CD4-positive, alpha-beta T cell treated with Interleukin-1 beta for 1 hour (primary cell): ENCODE data around the gene NFILZ.
A peak's percentile ranks its signal among the peaks of the same experiment; 100 is the strongest.

ENCODE experiments used
- DNase-seq, 2 donors: peaks; one replicate each; pipeline ENCODE4 v3.0.0-alpha.2; 2020 to 2022

NFILZ gene, protein sequence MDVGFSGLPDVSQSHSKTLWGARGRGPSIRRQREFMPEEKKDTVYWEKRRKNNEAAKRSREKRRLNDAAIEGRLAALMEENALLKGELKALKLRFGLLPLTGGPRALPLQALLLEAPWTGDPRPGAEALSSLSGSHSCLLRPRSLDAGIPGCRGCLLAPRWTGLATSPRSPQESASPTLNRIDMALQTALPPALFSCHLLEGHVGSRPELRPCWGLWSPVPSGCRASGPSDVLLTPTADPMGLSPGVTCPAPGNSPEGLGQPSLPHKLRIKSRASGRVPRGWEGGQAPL

DNA sequence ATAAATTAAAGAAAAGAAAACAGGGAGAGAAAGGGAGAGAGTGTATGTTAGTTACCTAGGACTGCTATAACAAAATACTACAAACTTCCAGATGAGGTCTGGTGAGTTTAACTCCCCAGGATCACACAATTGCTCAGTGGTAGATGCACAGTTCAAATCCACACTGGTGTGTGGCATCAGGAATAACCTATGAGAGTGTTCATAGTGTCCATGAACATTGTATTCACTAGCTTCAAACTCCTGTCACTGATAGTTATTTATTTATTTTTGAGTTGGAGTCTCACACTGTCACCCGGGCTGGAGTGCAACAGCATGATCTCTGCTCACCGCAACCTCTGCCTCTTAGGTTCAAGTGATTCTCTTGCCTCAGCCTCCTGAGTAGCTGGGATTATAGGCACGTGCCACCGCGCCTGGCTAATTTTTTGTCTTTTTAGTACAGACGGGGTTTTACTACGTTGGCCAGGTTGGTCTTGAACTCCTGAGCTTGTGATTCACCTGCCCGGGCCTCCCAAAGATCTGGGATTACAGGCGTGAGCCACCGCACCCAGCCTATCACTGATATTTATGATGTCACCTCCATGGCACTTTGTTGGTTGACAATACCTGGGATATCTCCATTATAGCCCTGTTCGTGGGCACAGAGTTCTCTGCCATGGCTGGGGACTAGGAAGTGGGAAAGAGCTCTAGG is at the start of gene NFILZ:
Gene NFILZ (plus strand): TSS at position 638 of the 688 bp plus-strand sequence. CDS start 46,133 bp downstream, outside the sequence.
- DNase-seq, result no peak

GRCh38 chr19:8580710-8581281 is 49.6 kb upstream of the NFILZ start:
- peak; percentile 85 to 87 for DNase-seq

GRCh38 chr19:8584965-8585893 is 45.2 kb upstream of the NFILZ start:
- DNase-seq, result no peak

DNA sequence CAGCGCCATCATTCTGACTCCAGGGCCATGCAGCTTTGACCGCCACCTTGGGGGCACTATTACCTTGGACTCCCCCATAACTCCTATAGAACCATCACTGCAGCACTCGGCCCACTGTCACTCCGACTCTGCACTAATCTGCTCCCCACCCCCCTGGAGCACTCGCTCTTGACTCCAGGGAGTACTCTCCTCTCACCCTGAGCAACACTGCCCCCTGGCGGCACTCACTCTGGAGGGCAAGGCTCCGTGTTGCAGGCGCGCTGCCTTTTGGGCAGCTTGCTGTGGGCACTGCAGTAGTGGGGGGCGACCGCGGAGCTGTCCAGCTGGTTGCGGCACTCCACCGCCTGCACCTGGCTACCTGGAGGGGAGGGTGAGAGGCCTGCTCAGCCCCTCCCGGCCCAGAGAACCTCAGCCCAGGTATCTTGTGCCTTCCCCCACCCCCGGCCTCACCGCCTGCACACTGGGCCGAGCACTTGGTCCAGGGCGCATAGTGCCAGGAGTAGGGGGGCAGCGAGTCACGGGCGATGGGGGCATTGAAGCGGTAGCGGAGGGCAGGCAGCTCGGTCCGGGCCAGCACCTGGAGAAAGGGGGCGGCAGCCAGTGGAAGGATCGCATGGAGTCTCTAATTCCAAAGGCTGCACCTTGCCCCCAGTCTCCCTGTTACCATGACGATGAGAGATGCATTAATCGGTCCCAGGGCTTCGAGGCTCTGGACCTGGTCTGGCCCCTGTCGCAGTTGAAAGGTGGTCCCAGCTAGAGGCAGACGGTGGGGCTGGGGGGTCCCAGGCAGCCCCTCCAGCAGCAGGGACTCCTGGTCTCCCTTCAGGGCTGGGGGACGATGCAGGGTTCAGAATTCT is 44.3 kb upstream of the NFILZ start:
- peak; percentile 49 to 70 for DNase-seq

GRCh38 chr19:8589177-8589714 is 41.2 kb upstream of the NFILZ start:
- DNase-seq, result no peak

- peak; percentile 96 for DNase-seq
These were observed 38.0 kb upstream of the NFILZ start for GRCh38 chr19:8592231-8593009.

- DNase-seq, result no peak
These were observed 36.5 kb upstream of the NFILZ start for GRCh38 chr19:8593931-8594330.

DNA sequence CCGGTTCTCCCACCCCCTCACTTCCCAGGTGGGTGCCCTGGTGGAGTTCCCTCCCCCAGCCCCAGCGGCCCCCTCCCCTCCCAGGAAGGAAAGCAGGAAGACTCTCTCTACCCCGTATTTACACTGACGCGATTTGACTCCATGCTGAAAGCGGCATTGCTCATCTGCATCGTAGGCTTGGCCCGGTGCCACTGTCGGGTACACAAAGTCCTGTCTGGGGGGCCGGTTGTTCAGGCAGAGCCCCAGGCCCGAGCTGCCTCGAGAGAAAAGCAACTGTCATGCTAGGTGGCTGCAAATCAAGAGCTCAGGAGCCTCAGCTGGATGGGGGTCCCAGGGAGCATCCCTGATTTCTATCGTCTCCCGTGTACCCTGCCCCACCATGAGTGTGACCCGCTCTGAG is 34.8 kb upstream of the NFILZ start:
- DNase-seq, result no peak

GRCh38 chr19:8596168-8596567 is 34.3 kb upstream of the NFILZ start:
- DNase-seq, result no peak

DNA sequence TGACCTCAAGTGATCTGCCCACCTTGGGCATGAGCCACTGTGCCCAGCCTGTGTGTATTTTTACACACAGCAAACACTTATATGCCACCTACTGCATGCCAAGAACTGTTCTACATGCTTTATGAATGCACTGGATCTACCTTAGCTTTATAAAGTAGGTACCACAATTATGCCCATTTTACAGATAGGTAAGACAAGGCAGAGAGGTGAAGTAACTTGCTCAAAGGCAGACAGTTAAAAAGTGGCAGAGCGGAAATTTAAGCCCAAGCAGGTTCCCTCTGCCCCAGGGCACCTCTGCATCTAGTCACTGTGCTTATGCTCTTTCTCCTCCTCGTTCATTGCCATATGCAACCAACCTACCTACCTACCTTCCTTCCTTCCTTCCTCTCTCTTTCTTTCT is 30.4 kb upstream of the NFILZ start:
- no peak for DNase-seq

DNA sequence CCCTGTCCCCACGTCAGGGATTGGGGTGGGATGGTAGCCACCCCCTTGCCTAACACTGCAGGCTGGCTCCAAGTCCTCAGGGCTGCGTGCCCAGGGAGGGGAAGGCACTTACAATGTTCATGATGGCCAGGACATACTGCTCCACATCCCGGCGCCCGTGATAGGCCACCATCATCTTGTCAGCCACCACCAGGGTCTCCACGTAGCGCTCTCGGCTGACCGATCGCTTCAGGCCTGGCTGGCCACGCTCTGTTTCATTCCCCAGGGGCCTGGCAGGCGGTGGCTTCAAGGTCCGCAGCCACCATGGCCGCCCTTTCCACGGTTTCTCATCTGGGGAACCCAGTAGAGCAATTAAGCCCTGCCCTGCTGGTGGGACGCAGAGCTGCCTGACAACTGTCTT is 29.6 kb upstream of the NFILZ start:
- DNase-seq, result no peak

DNA sequence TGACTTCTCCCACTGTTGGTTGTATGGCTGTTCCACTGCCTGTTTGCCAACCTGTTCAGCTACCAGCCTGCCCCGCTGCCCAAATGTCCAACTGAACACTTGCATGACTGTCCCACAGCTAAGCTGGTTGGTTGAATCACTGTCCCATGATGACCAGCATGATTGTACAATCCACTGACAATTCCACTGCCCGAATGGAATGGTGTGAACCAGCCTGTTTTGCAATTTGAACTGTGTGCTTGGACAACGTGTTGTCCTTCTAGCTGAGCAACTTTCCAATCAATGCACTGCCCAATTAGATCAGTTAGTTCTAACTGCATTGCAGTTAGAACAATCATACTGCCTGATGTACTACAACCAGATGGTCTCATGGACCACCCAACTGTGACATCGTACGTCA is 28.6 kb upstream of the NFILZ start:
- no peak for DNase-seq

DNA sequence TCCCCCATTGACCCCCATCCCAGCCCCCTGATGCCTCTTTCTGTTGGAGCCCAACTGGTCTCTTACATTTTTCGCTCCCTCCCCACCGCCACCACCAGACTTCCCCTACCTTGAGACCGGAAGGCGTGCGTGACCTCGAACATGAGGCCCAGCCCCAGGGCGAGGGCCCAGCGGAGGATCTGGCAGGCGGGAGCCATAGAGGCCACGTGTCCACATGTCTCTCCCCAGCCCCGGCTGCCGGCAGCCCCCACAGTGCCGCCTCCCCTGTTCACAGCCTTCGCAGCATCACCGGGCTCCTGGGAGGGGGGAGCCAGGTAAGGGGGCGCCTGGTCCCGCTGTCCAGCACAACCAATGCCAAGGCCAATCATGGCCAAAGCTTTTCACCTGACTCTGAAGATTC is 24.9 kb upstream of the NFILZ start:
- DNase-seq, result no peak

- no peak for DNase-seq
These were observed 23.0 kb upstream of the NFILZ start for GRCh38 chr19:8607386-8607785.

DNA sequence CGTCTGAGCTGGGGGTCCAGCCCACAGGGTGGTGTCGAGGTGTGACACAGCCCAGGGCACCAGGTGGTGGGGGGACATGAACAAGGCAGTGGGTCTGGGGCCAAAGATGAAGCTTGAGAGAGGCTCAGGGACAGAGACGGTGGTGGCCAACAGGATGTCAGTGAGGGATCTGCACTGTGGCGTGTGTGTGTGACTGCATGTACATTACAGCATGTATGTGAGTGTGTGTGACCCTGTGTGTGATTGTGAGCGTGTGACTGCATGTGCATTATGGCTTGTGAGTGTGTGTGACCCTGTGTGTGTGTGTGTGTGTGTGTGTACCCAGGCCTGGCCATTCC is 21.5 kb upstream of the NFILZ start:
- no peak for DNase-seq

GRCh38 chr19:8609279-8610040 is 21.0 kb upstream of the NFILZ start:
- DNase-seq, result peak in 1 of 2 donors; percentile 44

- peak; percentile 52 to 54 for DNase-seq
These were observed 20.1 kb upstream of the NFILZ start, which contains the start of gene ADAMTS10 for GRCh38 chr19:8610041-8610935. TSS of gene ADAMTS10 (minus strand) at chr19:8610715. CDS start at chr19:8605710, 5,005 bp downstream.

DNA sequence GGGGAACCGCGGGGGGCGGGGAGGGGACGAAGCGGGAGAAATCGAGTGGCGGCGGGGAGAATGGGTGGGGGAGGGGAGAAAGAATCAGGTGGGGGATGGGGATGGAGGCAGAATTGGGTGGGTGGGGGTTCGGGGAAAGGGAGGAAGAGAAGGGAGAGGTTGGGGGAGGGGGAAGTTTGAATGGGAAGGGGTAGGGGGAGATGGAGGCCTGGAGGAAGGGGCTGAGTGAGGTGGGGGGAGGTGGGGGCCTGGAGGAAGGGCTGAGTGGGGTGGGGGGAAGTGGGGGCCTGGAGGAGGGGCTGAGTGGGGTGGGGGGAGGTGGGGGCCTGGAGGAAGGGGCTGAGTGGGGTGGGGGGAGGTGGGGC is 19.5 kb upstream of the NFILZ start:
- DNase-seq, result no peak

GRCh38 chr19:8611391-8611876 is 19.0 kb upstream of the NFILZ start:
- DNase-seq, result peak in 1 of 2 donors; percentile 17
